Measurements from ENCODE around the gene MX1. TPM values are rescaled to one million over a fixed set of nuclear protein-coding genes. Genes with fewer than 3 reads are reported as not detected.

MX1 gene
- 6.7 and 19.3 TPM in 2 replicates for total RNA-seq

GRCh38 chr21:41425954-41426675 lies at the start of gene MX1:
TSS of gene MX1 (plus strand) at chr21:41426239. CDS start at chr21:41432071, 5,832 bp downstream.

DNA sequence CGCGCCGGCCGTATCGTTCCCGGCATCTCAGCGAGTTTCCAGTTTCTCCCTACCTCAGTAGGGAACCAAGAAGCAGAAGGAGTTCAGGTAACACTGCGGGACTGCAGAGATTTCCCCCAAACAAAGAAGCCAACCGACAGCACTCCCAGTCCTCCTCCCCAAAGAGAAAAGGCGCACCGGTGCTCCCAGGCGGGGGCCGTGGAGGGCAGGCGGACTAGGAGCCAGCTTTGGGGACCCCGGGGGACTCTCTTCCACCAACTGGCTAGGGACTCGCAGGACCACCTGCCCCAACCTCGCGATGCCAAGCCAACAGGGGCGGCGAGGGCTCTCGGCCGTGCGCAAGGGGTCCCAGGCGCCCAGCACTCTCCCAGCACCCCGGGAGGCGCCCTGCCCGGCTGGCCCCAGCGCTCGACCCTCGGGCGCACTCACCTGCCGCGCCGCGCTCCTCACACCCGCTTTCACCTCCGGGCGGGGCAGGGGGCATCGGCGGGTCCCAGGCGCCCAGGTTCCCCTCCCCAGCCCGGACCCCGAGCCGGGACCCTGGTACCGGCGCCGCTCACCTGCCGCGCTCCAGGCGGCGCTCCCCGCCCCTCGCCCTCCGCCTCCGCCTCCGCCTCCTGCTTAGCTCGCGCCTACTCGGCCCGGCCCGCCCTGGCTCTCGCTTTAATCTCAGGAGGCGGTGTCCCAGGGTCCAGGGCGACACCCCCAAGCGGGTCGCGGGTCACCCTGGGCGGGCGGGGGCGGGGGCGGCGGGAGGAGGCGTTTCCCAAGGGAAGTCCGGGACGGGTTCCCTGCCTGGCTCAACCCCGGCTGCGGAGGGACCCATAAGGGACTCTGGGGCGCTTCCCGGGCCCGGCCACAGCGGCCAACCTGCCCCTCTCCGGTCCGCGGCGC lies 81.7 kb downstream of the MX1 start, which contains the start of gene TMPRSS2:
Gene TMPRSS2 (minus strand): TSS at position 638 of the 894 bp plus-strand sequence. CDS start 10,025 bp downstream, outside the sequence.

Other genes starting within 250 kb of the MX1 start
- not detected in 2 replicates for gene FAM3B, start 109.4 kb upstream of the MX1 start, total RNA-seq
- gene MX2, start 64.2 kb upstream of the MX1 start, total RNA-seq: 0.86 and 1.2 TPM in 2 replicates
- not detected in 2 replicates for gene TMPRSS2, start 81.9 kb downstream of the MX1 start, total RNA-seq

All from myometrial cell (primary cell).